NCI-H226 (cell line): Measurements from ENCODE around the gene NFYC.

ENCODE experiments used
- DNase-seq: peaks from one replicate; pipeline ENCODE4 v3.0.0-alpha.2; 2015

The NFYC gene

DNA sequence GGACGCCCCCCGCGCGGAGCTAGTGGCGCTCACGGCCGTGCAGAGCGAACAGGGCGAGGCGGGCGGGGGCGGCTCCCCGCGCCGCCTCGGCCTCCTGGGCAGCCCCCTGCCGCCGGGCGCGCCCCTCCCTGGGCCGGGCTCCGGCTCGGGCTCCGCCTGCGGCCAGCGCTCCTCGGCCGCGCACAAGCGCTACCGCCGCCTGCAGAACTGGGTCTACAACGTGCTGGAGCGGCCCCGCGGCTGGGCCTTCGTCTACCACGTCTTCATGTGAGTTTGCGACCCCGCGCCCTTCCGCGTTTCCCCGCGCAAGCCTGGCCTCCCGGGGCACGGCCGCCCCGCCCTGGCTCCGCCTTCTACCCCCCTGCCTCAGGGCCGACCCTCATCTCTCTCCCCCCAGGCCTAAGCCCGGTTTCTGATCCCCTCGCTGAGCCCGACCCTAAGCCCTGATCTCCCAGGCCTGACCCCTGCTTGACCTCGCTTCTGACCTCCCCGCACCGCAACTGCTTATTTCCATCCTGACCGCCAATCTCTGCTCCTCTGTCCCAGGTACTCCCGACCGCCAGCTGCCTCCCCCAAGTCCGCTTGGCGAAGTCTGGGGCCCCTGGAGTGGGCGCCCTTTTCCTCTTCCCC, 92.8 kb downstream of the NFYC start:
- no peak for DNase-seq

DNA sequence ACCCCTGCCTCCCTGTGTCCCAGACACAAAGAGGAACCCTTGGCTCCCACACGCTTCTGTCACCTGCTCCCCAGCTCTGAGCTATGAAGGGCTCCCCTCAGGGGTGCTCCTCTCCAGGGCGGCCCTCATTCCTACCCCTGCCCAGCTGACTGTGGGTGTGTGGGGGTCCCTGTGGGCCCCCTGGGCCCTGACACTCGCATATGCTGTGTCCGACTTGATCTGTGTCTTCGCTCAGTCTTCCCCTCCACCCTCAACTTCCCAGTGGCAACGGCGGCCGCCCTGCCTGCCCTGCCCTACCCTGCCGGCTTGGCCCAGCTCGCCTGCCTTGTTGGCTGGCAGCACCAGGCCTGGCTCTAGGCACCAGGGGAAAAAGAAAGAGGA, 93.3 kb downstream of the NFYC start:
- no peak for DNase-seq

- DNase-seq: no peak
Observed at GRCh38 chr1:40785446-40785845, 93.9 kb downstream of the NFYC start.

DNA sequence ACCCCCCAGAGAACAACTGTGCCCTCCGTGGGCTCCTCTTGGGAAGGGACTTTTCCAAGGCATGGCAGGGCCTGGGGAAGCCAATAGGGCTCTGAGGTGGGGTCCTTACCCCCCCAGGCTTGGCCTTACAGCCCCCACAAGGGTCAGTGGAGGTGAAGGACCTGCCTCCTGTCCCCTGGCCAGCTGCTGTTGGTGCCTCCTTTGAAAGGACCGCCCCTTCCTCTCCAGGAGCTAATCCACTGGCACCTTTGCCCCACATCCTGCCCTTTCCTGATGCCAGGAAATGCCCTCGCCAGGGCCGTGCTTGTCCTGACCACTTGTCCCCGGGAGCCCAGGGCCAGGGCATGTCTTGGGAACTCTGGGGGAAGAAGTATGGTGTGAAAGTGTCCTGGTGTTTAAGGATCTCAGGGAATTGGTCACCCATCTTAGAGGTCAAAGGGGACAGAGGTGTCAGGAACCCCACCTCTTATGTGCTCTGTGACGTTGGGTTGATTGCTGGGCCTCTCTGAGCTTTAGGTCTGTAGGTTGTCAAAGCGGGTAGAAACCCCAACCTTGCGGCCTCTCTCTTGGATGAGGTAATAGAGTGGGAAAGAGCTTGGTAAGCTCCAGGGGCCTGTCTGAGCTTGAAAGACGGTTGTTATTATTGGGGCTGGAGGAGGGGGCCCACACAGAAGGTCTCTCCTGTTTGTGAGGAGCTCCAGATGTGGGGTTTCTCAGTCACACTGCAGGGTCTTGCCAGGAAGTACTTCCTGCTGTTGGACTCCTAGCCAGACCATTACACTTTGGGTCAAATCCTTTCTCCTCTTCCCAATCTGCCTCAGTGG, 94.9 kb downstream of the NFYC start:
- no peak for DNase-seq

DNA sequence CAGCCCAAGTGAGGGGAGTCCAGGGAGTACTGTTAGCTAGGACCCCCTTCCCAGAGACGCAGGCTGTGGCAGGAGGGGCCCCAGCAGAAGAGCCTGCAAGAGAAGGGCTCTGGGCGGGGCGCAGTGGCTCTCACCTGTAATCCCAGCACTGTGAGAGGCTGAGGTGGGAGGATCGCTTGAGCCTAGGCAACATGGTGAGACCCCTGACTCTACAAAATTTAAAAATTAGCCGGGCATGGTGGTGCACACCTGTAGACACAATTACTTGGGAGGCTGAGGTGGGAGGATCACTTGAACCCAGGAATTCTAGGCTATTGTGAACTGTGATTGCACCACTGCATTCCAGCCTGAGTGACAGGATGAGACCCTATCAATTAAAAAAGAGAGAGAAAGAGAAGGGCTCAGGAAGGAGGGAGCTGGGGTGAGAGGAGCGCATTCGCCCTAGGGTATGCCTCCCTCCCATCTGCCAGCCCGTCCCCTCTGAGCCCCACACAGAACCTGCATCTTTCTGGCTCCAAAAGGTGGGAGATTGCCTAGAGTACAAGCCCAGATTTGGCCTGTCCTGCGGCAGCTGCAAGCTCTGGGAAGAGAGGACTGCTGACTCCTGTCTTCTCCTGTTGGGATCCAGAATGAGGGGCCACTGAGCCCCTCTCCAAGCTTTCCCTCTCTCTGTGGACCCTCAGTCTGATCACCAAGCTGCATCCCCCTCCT, 95.6 kb downstream of the NFYC start:
- DNase-seq: no peak

- DNase-seq: no peak
Observed at GRCh38 chr1:40787737-40788560, 96.4 kb downstream of the NFYC start.

DNA sequence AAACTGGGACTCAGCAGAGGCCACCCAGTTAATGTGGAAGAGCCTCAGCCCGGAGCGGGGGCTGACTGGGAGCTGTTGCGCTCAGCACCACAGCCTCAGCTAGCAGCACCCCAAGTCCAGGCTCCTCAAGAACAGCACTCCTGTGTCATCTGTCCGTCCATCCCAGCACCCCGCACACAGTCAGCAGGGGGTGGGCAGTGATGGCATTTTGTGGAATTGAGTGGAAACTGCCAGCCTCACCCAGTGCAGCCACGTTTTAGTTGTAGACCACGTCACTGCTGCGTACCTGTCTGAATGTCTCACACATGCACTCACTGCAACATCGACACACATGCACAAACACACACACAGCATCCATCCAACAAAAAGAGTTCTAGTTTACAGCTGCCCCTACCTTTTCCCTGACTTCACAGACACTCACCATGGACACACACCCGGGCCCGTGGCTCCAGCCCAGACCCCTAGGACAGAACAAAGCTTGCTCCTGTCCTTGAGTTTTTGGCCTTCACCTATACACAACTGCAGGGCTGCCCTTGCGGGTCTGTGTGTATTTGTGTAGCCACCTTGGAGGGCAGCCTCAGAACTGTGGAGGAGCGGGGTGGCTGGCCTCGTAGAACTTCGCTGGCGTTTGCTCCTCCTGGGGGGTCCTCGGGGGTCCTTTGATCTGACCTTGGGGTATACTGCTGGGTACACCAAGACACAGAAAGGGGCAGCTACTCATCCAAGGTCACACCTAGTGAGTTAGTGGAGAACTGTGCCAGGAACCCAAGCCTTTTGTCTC, 97.2 kb downstream of the NFYC start:
- no peak for DNase-seq

GRCh38 chr1:40789342-40789598, 97.8 kb downstream of the NFYC start:
- no peak for DNase-seq

DNA sequence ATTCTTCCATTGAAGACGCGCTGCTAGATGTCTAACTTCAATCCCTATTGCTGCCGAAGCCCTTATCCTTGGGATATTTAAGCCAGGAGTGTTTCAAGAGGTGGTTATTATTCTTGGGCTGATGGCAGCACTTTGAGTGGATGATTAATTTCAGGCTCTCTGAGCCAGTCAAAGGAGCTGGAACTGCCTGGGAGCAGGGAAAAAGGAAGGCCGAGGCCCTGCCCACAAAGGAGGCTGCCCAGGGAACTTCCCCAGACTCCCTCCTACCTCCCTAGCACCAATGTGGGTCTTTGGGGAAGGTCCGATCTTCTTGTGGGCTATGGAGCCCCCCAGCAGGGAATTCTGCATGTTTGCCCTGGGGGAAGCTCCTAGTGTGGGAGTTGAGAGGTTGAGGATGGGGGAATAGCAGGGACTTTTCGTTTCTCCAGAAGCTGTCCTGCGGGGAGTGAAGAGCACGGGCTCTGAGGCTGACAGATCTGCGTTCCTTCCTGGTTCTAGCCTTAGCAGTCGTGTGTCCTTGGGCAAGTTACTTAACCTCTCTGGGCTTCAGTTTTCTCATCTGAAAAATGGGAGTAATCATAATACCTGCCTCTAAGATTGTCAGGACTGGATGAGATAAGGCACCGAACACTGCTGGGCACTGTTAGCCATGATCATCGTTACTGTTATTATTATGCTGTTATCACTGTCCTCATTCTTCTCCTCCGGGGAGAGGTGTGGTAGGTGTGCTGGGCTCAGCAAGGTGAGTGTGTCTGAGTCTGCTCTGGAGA, 98.3 kb downstream of the NFYC start:
- DNase-seq: no peak

GRCh38 chr1:40792036-40792435, 100.5 kb downstream of the NFYC start:
- no peak for DNase-seq

GRCh38 chr1:40793617-40794016, 102.1 kb downstream of the NFYC start:
- DNase-seq: no peak

DNA sequence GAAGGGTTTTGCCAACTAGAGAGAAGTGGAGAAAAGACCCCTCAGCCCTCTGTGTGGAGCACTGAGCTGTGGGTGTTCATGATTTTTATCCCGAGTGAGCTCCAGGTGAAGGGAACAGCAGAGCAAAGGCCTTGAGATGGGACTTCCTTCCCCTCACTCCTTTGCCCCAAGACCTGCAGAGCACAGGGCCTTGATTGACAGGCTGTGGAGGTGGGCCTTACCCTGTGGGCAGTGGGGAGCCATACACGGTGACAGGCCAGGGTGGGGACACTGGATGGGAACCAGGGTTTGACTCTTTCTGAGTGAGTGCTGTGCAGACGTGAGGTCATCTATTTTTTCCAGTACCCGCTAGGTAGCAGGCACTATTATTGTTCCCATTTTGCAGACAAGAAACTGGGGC, 102.5 kb downstream of the NFYC start:
- DNase-seq: no peak

GRCh38 chr1:40794974-40795715, 103.6 kb downstream of the NFYC start:
- DNase-seq: no peak

GRCh38 chr1:40795811-40796586, 104.5 kb downstream of the NFYC start:
- DNase-seq: no peak

DNA sequence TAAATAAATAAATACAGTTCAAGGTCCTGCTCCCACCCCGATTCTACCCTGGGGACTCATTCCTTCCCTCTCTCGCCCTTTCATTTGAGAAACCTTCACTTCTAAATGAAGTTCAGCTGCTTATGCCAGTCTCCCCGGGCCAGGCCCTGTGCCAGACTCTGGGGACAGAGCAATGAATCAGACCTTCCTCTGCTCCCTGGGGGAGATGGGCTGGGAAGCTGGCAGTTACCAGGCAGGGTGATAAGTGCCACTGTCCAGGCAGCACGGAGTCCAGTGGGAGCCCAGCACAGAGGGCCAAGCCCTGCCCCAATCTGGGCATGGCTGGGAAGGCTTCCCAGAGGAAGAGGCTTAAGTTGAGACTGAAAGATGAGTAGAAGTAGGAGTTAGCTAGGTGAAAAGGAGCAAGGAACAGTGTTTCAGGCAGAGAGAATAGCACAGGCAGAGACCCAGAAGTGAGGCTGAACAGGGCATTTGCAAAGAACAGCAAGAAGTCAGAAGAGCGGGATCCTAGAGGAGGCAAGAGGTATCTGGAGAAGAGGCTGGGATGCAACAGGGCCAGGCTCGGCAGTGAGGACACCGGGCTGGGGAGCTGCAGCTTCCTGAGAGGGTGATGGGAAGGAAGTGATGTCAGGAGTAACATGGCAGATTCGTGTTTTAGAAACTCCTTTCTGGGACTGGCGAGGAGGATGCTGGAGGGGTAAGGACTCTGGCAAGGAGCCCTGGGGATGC, 105.6 kb downstream of the NFYC start:
- DNase-seq: no peak

DNA sequence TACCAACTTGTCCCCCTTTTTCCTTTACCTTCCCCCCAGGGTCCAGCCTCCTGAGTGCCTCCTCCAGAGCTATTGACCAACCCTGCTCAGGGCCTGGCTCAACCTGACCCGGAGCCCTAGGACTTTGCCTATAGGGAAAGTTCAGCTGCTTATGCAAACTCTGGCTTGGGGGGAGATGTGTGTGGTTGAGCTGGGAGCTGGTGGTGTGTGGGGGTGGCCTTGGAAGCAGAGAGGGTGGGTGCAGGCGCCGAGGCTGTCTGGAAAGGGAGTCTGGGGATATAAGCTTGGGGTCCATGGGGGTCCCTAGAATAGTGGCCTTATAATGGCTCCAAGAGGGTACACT, 106.1 kb downstream of the NFYC start:
- DNase-seq: no peak

DNA sequence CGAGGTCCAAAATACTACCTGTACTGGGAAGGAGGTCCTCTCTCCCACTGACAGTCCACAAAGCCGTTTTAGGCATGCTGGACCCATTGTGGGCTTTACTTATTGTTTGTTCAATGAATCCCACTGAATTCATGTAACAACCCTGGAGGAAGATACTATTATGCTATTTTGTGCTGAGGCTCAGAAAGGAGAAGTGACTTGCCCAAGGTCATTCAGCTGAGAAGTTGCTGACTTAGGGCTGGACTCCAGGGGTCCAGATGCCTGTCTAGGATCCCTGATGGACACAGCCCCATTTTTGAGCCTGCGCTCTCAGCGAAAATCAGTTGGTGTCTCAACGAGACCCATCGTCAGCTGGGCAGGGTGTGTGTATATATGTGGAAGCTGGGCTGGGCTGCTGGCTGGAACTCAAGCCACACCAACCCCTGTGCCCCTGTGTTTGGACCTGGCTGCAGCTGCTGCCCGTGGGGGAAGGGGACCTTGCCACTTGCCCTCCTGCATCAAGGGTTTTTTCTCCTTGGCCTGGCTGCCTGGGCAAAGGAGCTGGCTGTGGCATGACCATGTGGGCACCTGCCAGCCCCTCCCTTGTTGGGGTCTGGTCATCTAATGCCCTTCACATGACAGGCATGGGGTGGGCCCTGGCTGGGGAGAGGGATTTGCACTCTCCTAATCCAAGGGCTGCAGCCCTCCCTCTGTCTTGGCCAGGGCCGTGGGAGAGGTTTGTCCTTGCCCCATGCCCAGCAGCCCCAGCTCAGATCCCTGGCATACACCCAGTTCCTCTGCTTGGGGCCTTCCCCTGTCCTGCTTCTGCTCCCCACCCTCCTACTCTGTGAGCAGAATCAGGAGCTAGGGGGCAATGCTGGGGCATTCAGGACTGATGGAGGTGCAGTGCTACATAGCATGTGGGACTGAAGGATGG, 107.1 kb downstream of the NFYC start:
- DNase-seq: no peak

DNA sequence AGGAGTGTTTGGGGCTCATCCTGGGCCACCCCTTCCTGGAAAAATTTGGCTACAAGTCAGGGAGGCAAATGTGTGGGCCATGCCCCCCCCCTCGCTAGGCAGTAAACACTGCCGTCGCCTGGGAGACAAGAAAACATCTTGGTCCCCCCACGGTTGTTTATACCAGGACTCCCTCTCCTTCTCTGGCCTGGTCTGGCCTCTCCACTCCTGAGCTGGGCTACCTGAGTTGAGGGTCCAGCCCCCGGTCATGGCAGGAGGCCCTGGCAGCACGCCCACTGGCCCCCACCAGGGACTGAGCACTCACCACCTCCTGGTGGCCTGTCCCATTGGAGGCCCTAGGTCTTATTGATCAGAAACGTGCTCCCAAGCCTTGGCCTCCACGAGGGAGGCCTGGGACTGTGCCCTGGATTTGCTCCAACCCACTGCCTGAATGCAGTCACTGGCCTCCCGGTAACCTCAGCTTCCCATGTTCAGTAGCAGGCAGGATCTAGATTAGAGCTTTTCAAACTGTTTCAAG, 107.9 kb downstream of the NFYC start:
- no peak for DNase-seq
